Neutrophil (primary cell): ENCODE results near the gene PTPRD.

ENCODE experiments used
- H3K27ac ChIP-seq: fragments of 200-600 bp; sonication (generic); 2 replicates; pipeline ENCODE4 v1.5.1; 2016; ENCODE audit warnings: mild to moderate bottlenecking, moderate library complexity
- H3K27me3 ChIP-seq: fragments of 200-600 bp; sonication (generic); 2 replicates; pipeline ENCODE4 v1.6.0; 2016; ENCODE audit warnings: mild to moderate bottlenecking
- H3K36me3 ChIP-seq: fragments of 200-600 bp; sonication (generic); 2 replicates; pipeline ENCODE4 v1.5.1; 2017
- H3K4me1 ChIP-seq, 2 experiments: fragments of 200-600 bp in 1 of 2; sonication (generic) in 1 of 2; 1 replicate in 1 of 2; 2 replicates in 1 of 2; pipeline versions ENCODE4 v1.5.1 to v1.6.1; 2013 to 2016; ENCODE audit warnings: low read depth in 1 of 2, low read length in 1 of 2, mild to moderate bottlenecking in 1 of 2, moderate library complexity in 1 of 2; ENCODE audit not compliant: control insufficient read depth in 1 of 2, insufficient read depth in 1 of 2
- H3K4me3 ChIP-seq, 2 experiments: fragments of 200-600 bp in 1 of 2; sonication (generic) in 1 of 2; 1 replicate in 1 of 2; 2 replicates in 1 of 2; pipeline ENCODE4 v1.5.1; 2013 to 2016; ENCODE audit warnings: low read depth in 1 of 2, low read length in 1 of 2, mild to moderate bottlenecking in 1 of 2, moderate library complexity in 1 of 2
- H3K9me3 ChIP-seq: fragments of 200-600 bp; sonication (generic); 2 replicates; pipeline ENCODE4 v1.5.1; 2016
- TF ChIP-seq, protein P1 (sequence below): fragments of 200-600 bp; sonication (generic); IDR thresholded peaks from 2 replicates; pipeline ENCODE4 v1.5.1; 2016; ENCODE audit warnings: antibody characterized with exemption

PTPRD gene

DNA sequence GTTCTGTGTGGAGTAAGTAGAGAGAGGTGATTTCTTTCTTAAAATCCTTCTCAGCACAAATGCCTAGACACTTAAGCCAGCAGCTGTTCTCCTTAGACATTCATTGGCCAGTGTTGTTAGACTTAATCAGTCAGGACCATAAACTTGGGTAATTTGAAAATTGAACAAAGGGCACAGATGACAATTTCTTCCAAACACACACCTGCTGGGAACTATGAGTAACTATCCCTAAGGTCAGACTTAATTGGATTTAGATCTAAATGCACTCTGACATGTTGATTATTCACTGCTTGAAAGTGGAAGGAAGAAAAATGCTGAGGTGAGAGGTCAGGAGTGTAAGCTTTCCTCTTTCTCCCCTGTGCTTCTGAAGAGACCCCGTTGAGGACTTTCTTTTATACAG, 1729.5 kb downstream of the PTPRD start:
- TF ChIP-seq, protein P1, sequence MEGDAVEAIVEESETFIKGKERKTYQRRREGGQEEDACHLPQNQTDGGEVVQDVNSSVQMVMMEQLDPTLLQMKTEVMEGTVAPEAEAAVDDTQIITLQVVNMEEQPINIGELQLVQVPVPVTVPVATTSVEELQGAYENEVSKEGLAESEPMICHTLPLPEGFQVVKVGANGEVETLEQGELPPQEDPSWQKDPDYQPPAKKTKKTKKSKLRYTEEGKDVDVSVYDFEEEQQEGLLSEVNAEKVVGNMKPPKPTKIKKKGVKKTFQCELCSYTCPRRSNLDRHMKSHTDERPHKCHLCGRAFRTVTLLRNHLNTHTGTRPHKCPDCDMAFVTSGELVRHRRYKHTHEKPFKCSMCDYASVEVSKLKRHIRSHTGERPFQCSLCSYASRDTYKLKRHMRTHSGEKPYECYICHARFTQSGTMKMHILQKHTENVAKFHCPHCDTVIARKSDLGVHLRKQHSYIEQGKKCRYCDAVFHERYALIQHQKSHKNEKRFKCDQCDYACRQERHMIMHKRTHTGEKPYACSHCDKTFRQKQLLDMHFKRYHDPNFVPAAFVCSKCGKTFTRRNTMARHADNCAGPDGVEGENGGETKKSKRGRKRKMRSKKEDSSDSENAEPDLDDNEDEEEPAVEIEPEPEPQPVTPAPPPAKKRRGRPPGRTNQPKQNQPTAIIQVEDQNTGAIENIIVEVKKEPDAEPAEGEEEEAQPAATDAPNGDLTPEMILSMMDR, result no peak
- H3K9me3 ChIP-seq, result no peaks in the 10 kb centered on the region
- H3K27me3 ChIP-seq, result no peaks in the 10 kb centered on the region
- no peak overlapping the region for H3K4me3 ChIP-seq
- no peaks in the 10 kb centered on the region for H3K4me1 ChIP-seq
- no peaks in the 10 kb centered on the region for H3K36me3 ChIP-seq
- H3K27ac ChIP-seq, result no peak overlapping the region

DNA sequence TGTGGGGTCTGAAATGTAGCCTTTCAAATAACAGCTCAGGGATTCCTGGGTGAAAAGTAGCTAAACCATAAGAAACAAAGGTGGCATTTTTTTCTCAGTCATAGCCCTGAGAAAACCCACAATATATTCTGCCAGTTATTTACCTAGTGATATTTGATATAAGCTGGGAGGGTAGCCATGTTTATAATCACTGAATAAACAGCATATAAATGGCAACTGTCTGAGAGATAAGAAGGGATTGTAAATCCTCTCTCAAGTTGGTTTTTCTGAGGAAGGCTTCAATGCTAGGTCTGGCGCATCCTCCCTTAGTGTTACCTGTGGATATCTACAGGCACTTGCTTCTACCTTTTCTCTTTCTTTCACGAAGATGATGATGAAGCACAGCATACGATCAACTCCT, 1732.7 kb downstream of the PTPRD start:
- Histone ChIP-seq H3K9me3 (no peaks in the 10 kb centered on the region), H3K4me3 (no peak overlapping the region), H3K4me1 (no peaks in the 10 kb centered on the region), H3K36me3 (no peaks in the 10 kb centered on the region), H3K27me3 (no peaks in the 10 kb centered on the region), H3K27ac (no peak overlapping the region)
- TF ChIP-seq, protein P1, result no peak

DNA sequence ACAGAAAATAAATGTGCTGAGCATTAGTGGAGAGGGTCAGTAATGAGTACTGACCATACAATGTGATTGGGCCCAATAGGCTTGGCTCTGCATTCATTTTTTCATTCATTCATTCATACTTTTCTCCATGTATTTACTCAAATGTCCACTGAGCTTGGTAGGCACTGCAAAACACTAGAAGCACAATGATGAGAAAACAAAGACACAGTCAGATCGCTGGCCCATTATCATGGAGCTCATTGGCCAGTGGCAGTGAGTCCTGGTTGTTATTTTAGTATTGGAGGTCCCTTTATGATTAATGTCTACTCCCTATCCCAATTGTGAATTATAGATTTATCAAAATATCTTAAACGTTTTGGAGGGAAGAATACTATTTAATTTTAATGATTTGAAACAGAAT, 1733.5 kb downstream of the PTPRD start:
- Histone ChIP-seq H3K27me3 (no peaks in the 10 kb centered on the region), H3K4me3 (no peak overlapping the region), H3K4me1 (no peaks in the 10 kb centered on the region), H3K36me3 (no peaks in the 10 kb centered on the region), H3K9me3 (no peaks in the 10 kb centered on the region), H3K27ac (no peak overlapping the region)
- TF ChIP-seq, protein P1, result no peak

DNA sequence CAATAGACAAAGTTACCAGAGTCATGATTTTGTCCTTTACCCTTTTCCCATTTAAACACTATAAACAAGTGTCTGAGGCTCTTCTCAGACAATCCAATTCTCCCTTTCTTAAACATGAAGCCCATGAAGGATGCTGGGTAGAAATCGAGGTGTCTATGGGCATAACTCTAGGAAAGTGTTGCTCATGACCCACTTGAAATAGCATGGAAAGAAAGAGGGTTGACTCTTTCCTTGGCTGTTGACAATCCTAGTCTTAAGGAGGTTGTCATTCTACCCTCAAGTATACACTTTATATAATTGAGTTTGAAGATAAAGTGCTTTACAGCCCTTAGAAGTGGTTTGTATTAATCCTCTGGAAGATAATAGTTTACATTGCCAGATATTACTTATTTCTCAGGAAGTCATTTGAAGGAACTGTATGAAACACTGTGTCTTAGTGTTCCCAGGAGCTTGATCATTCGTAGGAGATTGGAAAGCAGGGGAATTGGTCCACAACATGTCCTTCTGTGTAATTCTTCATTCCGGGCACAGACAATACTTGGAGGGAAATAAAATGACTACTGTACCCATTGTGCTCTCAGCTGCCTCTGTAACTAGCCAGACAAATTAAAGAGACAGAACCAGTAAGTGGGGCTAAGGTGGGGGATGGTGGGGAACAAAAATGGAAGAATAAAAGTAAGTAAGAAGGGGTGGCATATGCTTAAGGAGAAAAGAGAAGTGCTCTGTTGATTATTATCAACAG, 1734.9 kb downstream of the PTPRD start:
- Histone ChIP-seq H3K36me3 (no peaks in the 10 kb centered on the region), H3K27me3 (no peaks in the 10 kb centered on the region), H3K27ac (no peak overlapping the region), H3K4me1 (no peaks in the 10 kb centered on the region), H3K9me3 (no peaks in the 10 kb centered on the region), H3K4me3 (no peak overlapping the region)
- TF ChIP-seq, protein P1, result no peak

DNA sequence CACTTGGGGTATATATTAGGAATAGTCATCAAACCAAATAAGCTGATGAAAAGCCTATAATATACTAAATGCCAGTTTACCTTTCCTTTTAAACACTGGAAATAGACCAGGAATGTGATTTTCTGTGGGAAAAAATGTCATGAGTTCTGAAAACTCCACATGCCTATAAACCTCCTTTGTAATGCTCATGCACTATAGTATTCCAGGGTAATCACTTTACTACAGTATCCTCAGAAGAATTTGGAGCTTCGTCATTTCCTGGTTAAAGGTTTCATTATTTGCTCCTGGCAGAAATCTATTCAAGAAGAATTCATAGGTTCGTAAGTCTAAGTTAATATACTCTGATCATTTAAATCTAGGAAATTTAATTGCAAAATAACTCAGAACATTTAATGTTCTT, 1736.5 kb downstream of the PTPRD start:
- Histone ChIP-seq H3K27me3 (no peaks in the 10 kb centered on the region), H3K4me1 (no peaks in the 10 kb centered on the region), H3K4me3 (no peak overlapping the region), H3K9me3 (no peaks in the 10 kb centered on the region), H3K36me3 (no peaks in the 10 kb centered on the region), H3K27ac (no peak overlapping the region)
- TF ChIP-seq, protein P1, result no peak
